Dendritic cell treated with granulocyte-macrophage colony-stimulating factor and Interleukin-4, amounts not matched to agents 40 ng/mL and 50 ng/mL, for 4 days (primary cell): ENCODE results near the gene MED26.
"Not testable (repeated sequence)": the region's sequence is repeated elsewhere in the genome, so short reads cannot be mapped to it uniquely, and the experiment has no call there.

Experiments used
- H3K27ac Mint-ChIP-seq: one replicate; pipeline ENCODE4 v1.8.0; 2022; ENCODE audit warnings: mild to moderate bottlenecking, mixed read lengths
- H3K27me3 Mint-ChIP-seq: one replicate; pipeline ENCODE4 v1.8.0; 2022; ENCODE audit warnings: mild to moderate bottlenecking, mixed read lengths
- H3K36me3 Mint-ChIP-seq: one replicate; pipeline ENCODE4 v1.8.0; 2022; ENCODE audit warnings: low read depth, mixed read lengths
- H3K4me1 Mint-ChIP-seq: one replicate; pipeline ENCODE4 v1.8.0; 2022; ENCODE audit warnings: low read depth, mixed read lengths
- H3K4me3 Mint-ChIP-seq: one replicate; pipeline ENCODE4 v1.8.0; 2022; ENCODE audit warnings: mild to moderate bottlenecking, moderate library complexity, mixed read lengths
- H3K9me3 Mint-ChIP-seq: one replicate; pipeline ENCODE4 v1.8.0; 2022; ENCODE audit warnings: mixed read lengths
- intact Hi-C: fragments of 100-400 bp; cut with micrococcal nuclease; formaldehyde crosslinking; loops from one replicate; pipeline ENCODE4 v1.15.0; 2022

Gene MED26

DNA sequence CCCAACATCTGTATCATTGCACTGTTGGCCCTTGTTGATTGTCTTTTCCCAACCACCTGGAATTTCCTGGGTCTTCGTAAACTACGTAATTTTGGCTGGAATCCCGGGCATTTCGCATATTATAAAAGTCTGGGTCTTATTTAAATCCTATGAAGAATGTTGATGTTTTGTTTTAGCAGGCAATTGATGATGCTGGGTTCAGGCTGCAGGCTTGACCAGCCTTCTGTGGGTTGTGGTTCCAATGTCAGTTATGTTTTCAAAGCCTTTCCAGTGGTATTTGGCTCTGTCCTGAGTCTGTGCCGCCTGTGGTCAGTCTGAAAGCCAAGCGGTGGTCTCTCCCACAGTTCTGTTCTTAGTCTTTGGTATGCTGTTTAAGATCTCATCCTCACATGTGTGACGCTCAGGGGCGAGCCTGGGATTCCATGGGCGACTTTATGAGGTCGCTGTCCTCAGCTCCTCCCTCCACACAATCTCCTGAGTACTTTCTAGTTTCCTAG, 68.2 kb downstream of the MED26 start:
- Mint-ChIP-seq H3K4me3 (no peak overlapping the region), H3K27ac (no peak overlapping the region), H3K9me3 (no peaks in the 10 kb centered on the region), H3K4me1 (no peaks in the 10 kb centered on the region), H3K36me3 (peaks cover 99% of the 10 kb centered on the region), H3K27me3 (no peaks in the 10 kb centered on the region)
- intact Hi-C loops: no loop called here

GRCh38 chr19:16554776-16555175, 73.2 kb downstream of the MED26 start:
- intact Hi-C loops: no loop called here
- H3K9me3 Mint-ChIP-seq: no peaks in the 10 kb centered on the region
- H3K27me3 Mint-ChIP-seq: no peaks in the 10 kb centered on the region
- no peak overlapping the region for H3K4me3 Mint-ChIP-seq
- no peak overlapping the region for H3K27ac Mint-ChIP-seq
- peaks cover 5% of the 10 kb centered on the region for H3K4me1 Mint-ChIP-seq
- H3K36me3 Mint-ChIP-seq: peaks cover 100% of the 10 kb centered on the region

GRCh38 chr19:16551902-16552301, 76.1 kb downstream of the MED26 start:
- H3K9me3 Mint-ChIP-seq, H3K27me3 Mint-ChIP-seq, H3K4me3 Mint-ChIP-seq, intact Hi-C loops, H3K27ac Mint-ChIP-seq: not testable (repeated sequence)
- peaks cover 85% of the 10 kb centered on the region for H3K36me3 Mint-ChIP-seq
- peaks cover 13% of the 10 kb centered on the region for H3K4me1 Mint-ChIP-seq

DNA sequence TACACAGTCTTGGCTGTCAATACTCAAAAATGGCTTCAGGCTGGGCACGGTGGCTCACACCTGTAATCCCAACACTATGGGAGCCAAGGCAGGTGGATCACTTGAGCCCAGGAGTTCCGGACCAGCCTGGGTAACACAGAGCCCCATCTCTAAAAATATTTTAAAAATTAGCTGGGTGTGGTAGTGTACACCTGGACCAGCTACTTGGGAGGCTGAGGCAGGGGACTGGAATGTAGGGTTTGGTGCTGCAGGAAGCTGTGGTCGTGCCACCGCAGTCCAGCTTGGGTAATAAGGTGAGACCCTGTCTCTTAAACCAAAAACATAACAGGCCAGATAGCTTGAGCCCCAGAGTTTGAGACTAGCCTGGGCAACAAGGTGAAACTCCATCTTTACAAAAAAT, 79.0 kb downstream of the MED26 start:
- Mint-ChIP-seq H3K9me3 (no peaks in the 10 kb centered on the region), H3K27ac (no peak overlapping the region), H3K36me3 (peaks cover 61% of the 10 kb centered on the region), H3K4me1 (peaks cover 24% of the 10 kb centered on the region), H3K4me3 (no peak overlapping the region), H3K27me3 (no peaks in the 10 kb centered on the region)
- intact Hi-C loops: loop anchor here (10.0 kb wide), 1 partner anchor 104 kb away; no protein-coding TSS in a partner anchor

DNA sequence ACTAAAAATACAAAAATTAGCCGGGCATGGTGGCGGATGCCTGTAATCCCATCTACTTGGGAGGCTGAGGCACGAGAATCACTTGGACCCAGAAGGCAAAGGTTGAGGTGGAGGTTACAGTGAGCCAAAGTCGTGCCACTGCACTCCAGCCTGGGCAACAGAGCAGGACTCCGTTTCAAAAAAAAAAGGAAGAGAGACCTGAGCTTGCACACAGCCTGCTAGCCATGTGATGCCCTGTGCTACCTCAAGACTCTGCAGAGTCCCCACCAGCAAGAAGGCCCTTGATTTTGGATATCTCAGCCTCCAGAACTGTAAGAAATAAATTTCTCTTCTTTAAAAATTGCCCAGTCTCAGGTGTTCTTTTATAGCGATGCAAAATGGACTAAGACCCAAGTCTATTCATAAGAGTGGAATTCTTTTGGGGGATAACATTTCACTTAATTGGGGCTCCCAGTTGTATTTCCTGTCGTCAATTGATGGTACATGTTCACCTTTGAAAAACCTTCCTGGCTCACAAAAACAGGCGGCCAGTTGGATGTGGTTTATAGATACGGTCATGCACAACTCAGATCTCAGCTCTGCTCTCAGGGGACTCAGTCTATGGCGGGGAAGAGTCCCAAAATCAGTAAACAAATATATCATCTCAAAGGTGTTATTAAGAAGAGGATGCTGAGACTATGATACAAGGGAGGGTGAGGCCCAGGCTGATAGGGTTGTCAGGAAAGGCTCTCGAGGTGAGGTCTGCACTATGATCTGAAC, 83.4 kb downstream of the MED26 start:
- Mint-ChIP-seq H3K4me3 (no peak overlapping the region), H3K27ac (no peak overlapping the region), H3K4me1 (peaks cover 44% of the 10 kb centered on the region), H3K27me3 (no peaks in the 10 kb centered on the region), H3K9me3 (no peaks in the 10 kb centered on the region), H3K36me3 (peaks cover 36% of the 10 kb centered on the region)
- intact Hi-C loops: loop anchor here (10.0 kb wide), 1 partner anchor 100 kb away; no protein-coding TSS in a partner anchor

GRCh38 chr19:16543734-16544133, 84.3 kb downstream of the MED26 start:
- intact Hi-C loops: loop anchor here (2.0 to 10.0 kb wide), 2 partner anchors 71 to 99 kb away; no protein-coding TSS in a partner anchor
- H3K27me3 Mint-ChIP-seq, H3K27ac Mint-ChIP-seq, H3K9me3 Mint-ChIP-seq, H3K4me3 Mint-ChIP-seq: not testable (repeated sequence)
- Mint-ChIP-seq H3K4me1 (peaks cover 50% of the 10 kb centered on the region), H3K36me3 (peaks cover 38% of the 10 kb centered on the region)

DNA sequence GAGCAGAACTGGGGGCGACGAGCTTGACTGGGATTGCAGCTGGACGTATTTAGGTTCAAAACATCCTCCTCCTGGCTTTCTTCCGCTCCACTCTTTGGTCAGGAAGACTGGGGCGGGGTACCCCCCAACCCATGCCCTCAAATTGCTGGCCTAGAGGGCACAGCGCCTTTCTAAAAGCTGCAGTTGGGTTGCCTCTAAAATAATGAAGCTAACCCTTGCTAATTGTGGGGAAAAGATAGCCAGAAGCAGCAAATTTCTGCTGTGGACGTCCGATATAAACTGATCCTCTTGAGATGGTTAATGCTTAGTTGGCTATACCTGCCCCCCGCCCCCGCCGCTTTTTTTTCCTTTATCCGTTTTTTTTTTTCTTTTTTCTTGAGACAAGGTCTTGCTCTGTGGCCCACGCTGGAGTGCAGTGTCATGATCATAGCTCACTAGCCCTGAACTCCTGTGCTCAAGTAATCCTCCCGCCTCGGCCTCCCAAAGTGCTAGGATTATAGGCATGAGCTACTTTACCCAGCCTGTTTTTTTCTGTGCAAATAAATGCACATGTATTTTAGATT, 85.0 kb downstream of the MED26 start:
- peaks cover 43% of the 10 kb centered on the region for H3K36me3 Mint-ChIP-seq
- H3K9me3 Mint-ChIP-seq: no peaks in the 10 kb centered on the region
- H3K4me1 Mint-ChIP-seq: peaks cover 54% of the 10 kb centered on the region
- intact Hi-C loops: loop anchor here (1.0 to 10.0 kb wide), 5 partner anchors 29 to 98 kb away; partner anchors contain the start of genes C19orf44, CALR3, MED26 and SLC35E1
- peak overlapping the region; percentile 82 for H3K4me3 Mint-ChIP-seq
- no peaks in the 10 kb centered on the region for H3K27me3 Mint-ChIP-seq
- peak overlapping the region; percentile 80 for H3K27ac Mint-ChIP-seq

- Mint-ChIP-seq H3K9me3 (no peaks in the 10 kb centered on the region), H3K4me3 (peak within 1 kb of the TSS; percentile 82), H3K27me3 (no peaks in the 10 kb centered on the region), H3K36me3 (peaks cover 47% of the 10 kb centered on the region), H3K4me1 (peaks cover 52% of the 10 kb centered on the region), H3K27ac (peak within 1 kb of the TSS; percentile 80)
- intact Hi-C loops: loop anchor here (1.0 to 10.0 kb wide), 5 partner anchors 30 to 97 kb away; partner anchors contain the start of genes C19orf44, CALR3, MED26 and SLC35E1
Observed at GRCh38 chr19:16542045-16542909, 85.7 kb downstream of the MED26 start, which contains the start of gene CHERP. TSS of gene CHERP (minus strand) at chr19:16542437. CDS start at chr19:16542378, 59 bp downstream.

DNA sequence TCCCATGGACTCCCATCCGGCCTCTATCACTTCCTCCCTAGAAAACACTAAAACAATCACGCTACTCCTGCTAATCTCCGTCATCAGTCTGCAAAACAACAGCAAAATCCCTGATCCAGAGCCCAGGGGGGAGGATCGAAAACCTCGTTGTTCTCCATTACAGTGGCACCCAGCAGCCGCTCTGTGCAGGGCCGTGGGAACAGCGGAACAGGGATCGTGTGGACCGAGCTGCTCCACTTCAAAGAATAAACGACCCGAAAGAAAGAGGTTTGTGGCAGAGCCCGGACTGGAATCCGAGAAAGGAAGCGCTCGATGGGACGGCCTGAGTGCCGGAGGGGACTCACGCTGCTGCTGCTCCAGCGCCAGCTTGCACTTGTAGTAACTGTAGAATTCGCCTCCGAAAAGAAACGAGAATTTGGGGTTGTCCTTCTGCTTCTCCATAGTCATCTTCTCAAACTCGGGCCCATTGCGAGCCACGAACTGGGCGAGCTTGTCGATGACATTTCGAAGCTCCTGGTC, 86.4 kb downstream of the MED26 start:
- H3K36me3 Mint-ChIP-seq: peaks cover 54% of the 10 kb centered on the region
- H3K4me3 Mint-ChIP-seq: peak overlapping the region; percentile 82
- H3K27ac Mint-ChIP-seq: peak overlapping the region; percentile 80
- intact Hi-C loops: loop anchor here (1.0 to 10.0 kb wide), 5 partner anchors 31 to 97 kb away; partner anchors contain the start of genes C19orf44, CALR3, MED26 and SLC35E1
- H3K4me1 Mint-ChIP-seq: peaks cover 54% of the 10 kb centered on the region
- H3K9me3 Mint-ChIP-seq: no peaks in the 10 kb centered on the region
- no peaks in the 10 kb centered on the region for H3K27me3 Mint-ChIP-seq

DNA sequence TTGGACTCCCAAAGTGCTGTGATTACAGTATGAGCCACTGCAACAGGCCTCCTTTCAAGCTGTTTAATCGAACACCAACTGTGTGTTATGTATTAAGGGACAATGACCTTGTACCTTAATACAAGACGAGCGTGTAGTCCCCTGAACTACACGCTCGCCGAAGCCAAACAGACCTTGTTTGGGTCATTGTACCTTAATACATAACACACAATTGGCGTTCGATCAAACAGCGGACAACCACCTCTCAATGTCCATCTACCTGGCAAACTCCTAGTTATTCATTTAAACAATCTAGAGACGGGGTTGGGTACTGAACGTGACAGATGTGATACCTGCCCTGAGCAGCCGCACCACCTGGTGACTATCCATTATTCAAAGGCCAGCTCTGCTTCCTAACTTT, 87.1 kb downstream of the MED26 start:
- peaks cover 60% of the 10 kb centered on the region for H3K36me3 Mint-ChIP-seq
- no peaks in the 10 kb centered on the region for H3K27me3 Mint-ChIP-seq
- H3K4me1 Mint-ChIP-seq: peaks cover 54% of the 10 kb centered on the region
- intact Hi-C loops: loop anchor here (10.0 kb wide), 1 partner anchor 96 kb away; no protein-coding TSS in a partner anchor
- peak overlapping the region; percentile 82 for H3K4me3 Mint-ChIP-seq
- peak overlapping the region; percentile 80 for H3K27ac Mint-ChIP-seq
- no peaks in the 10 kb centered on the region for H3K9me3 Mint-ChIP-seq

GRCh38 chr19:16537111-16537510, 90.9 kb downstream of the MED26 start:
- intact Hi-C loops: no loop called here
- no peak overlapping the region for H3K27ac Mint-ChIP-seq
- H3K27me3 Mint-ChIP-seq: no peaks in the 10 kb centered on the region
- no peak overlapping the region for H3K4me3 Mint-ChIP-seq
- no peaks in the 10 kb centered on the region for H3K9me3 Mint-ChIP-seq
- H3K4me1 Mint-ChIP-seq: peaks cover 31% of the 10 kb centered on the region
- peaks cover 93% of the 10 kb centered on the region for H3K36me3 Mint-ChIP-seq

DNA sequence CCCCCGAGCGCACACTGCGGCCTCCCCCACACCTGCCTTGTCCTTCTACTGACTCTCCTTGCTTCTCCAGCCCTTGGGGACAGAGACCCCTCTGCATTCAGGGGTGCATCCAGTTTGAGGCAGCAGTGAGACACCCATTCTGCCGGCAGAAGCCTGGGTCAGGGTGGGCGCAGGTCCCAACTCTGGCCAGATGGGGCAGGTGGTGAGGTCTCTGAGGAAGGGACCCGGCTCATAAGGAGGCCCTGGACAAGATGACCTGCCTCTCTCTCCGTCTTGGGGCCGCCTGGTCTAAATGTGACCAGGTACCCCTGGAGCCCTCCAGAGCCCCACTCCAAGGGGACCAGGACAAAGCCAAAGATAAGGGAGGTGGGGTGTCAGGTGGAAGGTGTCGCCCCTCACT, 91.9 kb downstream of the MED26 start:
- Mint-ChIP-seq H3K27me3 (no peaks in the 10 kb centered on the region), H3K4me3 (no peak overlapping the region), H3K36me3 (peaks cover 97% of the 10 kb centered on the region), H3K4me1 (peaks cover 26% of the 10 kb centered on the region), H3K27ac (no peak overlapping the region), H3K9me3 (no peaks in the 10 kb centered on the region)
- intact Hi-C loops: no loop called here

- Mint-ChIP-seq H3K36me3 (peaks cover 100% of the 10 kb centered on the region), H3K9me3 (no peaks in the 10 kb centered on the region), H3K4me1 (peaks cover 24% of the 10 kb centered on the region), H3K27me3 (no peaks in the 10 kb centered on the region), H3K27ac (no peak overlapping the region), H3K4me3 (no peak overlapping the region)
- intact Hi-C loops: no loop called here
Observed at GRCh38 chr19:16535381-16535780, 92.6 kb downstream of the MED26 start.
